Smooth muscle cell of the umbilical artery (primary cell): ENCODE data around the gene CNTN1. TPM values are rescaled to one million over a fixed set of nuclear protein-coding genes. Genes with fewer than 3 reads are reported as not detected.

Source experiments
- total RNA-seq: library from RNA; depleted of rRNA; stranded (reverse); fragments of >200 nt; gene quantifications from 2 replicates; pipeline ENCODE4 v1.2.3, GENCODE V29; 2014

CNTN1 gene
- total RNA-seq, result 3.6 and 11.8 TPM in 2 replicates

GRCh38 chr12:40691913-40692764, at the start of gene CNTN1:
Gene CNTN1 (plus strand): TSS chr12:40692439.

